CD4-positive, alpha-beta T cell treated with Interleukin-21 for 1 hour (primary cell): Measurements from ENCODE around the gene ZFYVE26.
"Not testable (repeated sequence)": the region's sequence is repeated elsewhere in the genome, so short reads cannot be mapped to it uniquely, and the experiment has no call there.

Experiments used
- DNase-seq: peaks from one replicate; pipeline ENCODE4 v3.0.0-alpha.2; 2020

Gene ZFYVE26

DNA sequence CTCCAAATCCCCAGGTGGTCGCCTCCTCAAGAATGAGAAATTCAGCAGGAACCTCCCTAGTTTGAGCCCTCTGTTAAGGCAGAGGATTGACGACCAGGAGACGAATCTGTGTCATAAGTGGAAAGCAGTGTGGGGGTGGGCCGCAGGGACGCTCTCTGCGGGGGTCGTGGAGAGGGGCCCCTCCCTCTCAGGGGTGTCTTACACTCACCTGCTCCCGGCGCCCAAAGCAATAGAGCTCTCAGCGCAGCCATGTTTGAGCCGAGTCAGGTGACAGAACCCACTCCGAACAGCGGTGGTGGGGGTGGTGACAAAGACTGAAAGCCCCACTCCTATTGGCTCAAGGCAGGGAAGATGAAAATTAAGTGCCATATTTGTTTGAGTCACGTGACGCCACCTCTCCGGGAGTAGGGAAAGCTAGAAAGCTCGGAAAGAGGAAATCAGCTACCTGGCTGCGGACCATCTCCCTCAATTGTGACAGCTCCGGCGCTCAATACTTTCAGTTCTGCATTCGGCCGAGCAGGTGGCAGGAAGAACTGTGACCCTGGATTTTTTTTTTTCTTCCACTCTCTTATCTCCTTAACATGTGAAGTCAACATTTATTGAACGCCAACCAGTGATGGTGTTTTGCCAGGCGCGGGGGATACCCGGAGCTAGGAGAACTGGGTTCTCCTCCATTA lies at the start of gene ZFYVE26:
ZFYVE26 (minus strand) TSS at position 265 of the 677 bp plus-strand sequence. CDS start 627 bp downstream, outside the sequence.
- DNase-seq = peak; percentile 91

DNA sequence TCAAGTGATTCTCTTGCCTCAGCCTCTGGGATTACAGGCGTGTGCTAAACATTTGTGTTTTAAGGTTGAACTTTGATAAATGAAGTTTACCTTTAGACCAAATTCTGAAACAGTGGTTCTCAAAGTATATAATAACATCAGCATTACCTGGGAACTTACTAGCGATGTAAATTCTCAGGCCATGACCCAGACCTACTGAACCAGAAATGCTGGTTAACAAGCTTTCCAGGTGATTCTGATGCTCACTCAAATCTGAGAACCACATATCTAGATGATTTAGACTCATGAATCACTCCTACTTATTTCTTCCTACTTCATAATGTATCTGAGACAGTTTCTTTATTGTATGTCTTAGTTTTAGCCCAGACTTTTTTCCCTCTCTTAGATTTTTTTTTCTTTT lies 46.8 kb upstream of the ZFYVE26 start:
- DNase-seq = no peak

DNA sequence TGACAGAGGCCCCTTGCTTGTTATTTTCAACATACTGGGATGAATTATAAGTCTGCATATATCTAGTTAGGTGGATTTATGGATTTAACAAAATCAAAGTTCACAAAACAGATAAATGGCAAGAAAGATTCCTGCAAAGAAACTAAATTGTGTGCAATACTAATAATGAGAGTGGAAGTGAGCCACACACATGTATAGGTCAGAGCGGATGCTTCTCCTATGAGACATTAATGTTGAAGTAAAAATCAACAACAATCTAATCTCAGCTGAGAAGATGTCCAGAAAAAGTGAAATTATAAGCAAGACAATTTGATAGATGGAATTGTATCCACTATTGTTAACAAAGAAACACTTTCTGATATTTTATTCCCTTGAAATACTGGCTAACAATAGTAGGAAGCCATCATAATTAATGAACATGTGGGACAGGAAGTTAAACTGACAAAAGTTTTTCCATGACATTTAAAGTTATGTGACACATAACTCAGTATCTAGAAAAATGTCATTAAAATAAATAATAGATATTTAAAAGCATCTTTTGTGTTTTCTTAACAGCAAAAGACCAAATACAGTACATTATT lies 42.9 kb upstream of the ZFYVE26 start:
- DNase-seq = no peak

GRCh38 chr14:67857778-67858350 lies 41.5 kb upstream of the ZFYVE26 start:
- DNase-seq = no peak

GRCh38 chr14:67856827-67857226 lies 40.4 kb upstream of the ZFYVE26 start:
- DNase-seq = peak; percentile 21

DNA sequence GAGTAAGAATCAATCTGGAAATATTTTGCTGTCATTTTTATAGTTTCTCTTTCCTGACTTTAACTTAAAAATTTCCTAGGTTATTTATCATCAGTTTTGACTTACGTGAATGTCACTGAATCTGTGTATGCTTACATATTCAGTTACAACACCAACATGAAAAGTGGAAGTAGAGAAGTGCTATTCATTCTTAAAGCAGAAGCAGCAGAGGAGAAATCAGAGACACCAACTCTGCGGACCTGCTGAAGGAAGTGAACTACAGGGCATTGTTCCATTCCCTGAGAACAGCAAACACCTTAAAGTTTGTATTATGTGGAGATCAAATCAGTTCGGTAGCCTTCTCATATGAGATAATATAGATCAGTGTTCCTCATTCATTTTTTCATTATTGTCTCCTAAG lies 37.3 kb upstream of the ZFYVE26 start:
- DNase-seq = no peak

DNA sequence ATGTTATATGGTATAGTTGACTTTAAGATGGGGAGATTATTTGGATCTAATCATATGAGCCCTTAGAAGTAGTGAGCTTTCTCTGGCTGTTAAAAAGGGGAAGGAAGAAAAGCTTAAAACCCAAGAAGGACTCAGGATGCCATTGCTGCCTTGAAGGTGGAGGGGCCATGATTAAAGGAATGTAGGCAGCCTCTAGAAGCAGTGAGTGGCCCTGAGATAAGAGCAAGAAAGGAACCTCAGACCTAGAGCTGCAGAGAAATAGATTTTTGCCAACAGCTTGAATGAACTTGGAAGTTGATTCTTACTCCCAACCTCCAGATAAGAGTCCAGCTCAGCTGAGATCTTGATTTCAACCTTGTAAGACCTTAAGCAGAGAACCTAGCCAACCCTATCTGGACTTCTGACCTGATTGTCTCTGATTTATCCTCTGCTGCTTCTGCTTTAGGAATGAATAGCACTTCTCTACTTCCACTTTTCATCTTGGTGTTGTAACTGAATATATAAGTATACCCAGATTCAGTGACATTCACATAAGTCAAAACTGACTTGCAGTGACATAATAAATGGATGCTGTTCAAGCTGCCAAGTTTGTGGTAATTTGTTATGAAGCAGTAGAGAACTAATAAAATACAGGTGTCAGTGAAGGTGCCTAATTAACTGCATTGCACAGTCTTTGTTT lies 36.7 kb upstream of the ZFYVE26 start:
- DNase-seq = no peak

DNA sequence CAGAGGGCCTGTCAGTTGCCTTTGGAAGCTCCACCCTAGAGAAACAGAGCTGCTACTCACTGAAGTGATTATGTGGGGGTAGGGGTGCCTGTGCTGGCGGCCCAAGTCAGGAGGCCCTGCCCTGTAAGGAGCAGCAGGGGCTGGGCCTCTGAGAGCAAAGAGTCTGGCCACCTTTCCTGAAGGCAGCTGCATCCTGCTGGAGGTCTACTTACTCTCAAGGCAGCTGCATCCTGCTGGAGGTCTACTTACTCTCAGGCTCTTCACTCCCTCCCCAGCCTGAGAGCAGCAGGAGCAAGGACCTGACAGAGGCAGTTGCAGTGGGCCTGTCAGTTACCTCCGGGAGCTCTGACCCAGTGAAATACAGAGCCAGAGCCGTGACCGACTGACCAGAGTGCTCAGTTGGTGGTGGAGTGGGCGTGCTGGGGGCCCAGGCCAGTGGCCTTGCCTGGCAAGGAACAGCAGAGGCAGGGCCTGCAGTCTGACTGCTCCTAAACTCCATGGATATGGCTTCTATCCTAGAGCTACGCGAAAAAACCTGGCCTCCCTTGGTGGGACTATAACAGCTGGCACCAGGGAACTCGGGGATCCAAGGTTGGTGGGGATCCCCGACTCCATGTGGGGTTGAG lies 35.5 kb upstream of the ZFYVE26 start:
- no peak for DNase-seq

DNA sequence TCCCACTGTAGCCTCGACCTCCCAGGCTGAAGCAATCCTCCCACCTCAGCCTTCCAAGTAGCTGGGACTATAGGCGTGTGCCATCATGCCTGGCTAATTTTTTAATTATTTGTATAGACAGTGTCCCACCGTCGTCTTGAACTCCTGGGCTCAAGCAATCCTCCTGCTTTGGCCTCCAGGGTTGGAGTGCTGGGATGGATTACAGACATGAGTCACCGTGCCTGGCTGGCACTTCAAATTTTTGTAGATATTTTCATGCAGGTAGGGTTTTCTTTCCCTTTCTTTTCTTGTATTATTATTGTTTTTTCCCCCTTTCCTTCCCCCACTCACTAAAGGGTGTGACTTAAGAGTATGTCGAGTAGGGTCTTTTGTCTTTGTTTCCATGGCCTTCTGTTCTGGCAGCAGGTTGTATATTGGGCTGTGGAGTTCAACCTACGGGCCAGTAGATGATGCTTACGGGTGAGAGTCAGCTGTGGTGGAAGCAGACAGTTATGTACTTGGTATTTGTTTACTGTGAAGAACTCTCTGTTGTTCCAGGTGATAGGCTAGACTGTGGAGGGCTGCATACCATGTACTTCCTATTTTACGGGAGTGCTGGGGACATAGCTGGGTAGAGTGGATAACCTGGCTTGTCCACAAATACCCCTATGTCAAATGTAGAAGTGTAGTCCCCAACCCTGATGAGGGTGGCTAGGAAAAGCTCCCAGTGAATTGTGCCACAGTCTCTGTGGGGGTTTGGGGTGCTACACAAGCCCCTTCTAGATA lies 33.9 kb upstream of the ZFYVE26 start:
- no peak for DNase-seq

- no peak for DNase-seq
These were observed 29.7 kb upstream of the ZFYVE26 start for GRCh38 chr14:67846029-67846610.

- peak; percentile 81 for DNase-seq
These were observed 20.7 kb upstream of the ZFYVE26 start for GRCh38 chr14:67837011-67837624.

GRCh38 chr14:67835596-67835995 lies 19.2 kb upstream of the ZFYVE26 start:
- DNase-seq = no peak

GRCh38 chr14:67833403-67833802 lies 17.0 kb upstream of the ZFYVE26 start:
- no peak for DNase-seq

- no peak for DNase-seq
These were observed 14.7 kb upstream of the ZFYVE26 start for GRCh38 chr14:67831113-67831512.

DNA sequence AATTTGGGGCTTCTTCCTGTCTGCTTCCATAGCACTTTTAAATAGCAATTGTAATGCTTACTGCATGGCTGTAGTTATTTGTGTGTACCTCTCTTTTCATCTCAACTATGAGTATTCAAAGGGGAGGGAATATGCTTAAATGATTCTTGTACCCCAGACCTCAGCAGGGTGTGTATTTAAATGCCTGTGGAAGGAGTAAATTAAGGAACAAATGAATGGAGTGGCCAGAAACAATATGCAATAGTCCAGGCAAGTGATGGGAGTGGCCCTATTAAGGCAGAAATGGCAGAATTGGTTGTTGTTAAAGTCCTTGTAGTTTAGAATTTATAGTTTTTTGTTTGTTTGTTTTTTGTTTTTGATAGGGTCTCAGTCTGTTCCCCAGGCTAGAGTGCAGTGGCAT lies 4.7 kb upstream of the ZFYVE26 start:
- DNase-seq = no peak

DNA sequence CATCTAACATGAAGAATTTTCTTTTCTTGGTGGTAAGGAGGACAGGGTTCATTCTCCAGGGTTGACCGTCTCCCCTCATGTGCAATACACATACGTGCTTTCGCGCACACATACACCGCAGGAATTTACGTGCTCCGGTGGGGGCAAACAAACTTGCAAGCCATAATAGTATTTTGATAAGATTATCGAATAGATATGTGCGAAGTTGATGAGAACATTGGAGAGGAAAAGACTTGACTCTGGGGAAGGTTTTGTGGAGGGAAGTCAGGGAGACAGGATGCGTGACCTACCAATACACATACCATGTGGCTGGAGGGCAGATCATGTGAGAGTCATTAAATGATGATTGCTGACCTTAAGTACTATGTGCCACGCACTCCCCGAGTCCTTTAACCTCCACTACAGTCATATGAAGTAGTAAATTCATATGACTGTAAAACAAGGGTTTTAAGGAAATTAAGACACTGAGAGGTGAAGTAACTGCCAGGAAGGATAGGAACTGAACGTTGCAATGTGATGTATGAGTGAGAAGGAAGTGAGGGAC lies 4.1 kb upstream of the ZFYVE26 start:
- DNase-seq = peak; percentile 5

- DNase-seq = peak; percentile 92
These were observed 3.4 kb upstream of the ZFYVE26 start, which contains the start of gene RAD51B for GRCh38 chr14:67819563-67820421. Gene RAD51B, plus strand, starts transcription at chr14:67819779.

- DNase-seq = not testable (repeated sequence)
These were observed 2.1 kb upstream of the ZFYVE26 start for GRCh38 chr14:67818476-67818875.

GRCh38 chr14:67817750-67818438 lies 1.5 kb upstream of the ZFYVE26 start:
- DNase-seq = no peak
